HG03045 (cell line): Measurements from ENCODE around the gene ETNK2.

Experiments used
- ATAC-seq: cut with Tn5 transposase; IDR thresholded peaks from one replicate; pipeline ENCODE4 v1.9.1; 2021; ENCODE audit warnings: mild to moderate bottlenecking, moderate library complexity; ENCODE audit not compliant: unreplicated experiment

ETNK2 gene

GRCh38 chr1:204128464-204128963 lies 23.3 kb downstream of the ETNK2 start:
- no peak for ATAC-seq

DNA sequence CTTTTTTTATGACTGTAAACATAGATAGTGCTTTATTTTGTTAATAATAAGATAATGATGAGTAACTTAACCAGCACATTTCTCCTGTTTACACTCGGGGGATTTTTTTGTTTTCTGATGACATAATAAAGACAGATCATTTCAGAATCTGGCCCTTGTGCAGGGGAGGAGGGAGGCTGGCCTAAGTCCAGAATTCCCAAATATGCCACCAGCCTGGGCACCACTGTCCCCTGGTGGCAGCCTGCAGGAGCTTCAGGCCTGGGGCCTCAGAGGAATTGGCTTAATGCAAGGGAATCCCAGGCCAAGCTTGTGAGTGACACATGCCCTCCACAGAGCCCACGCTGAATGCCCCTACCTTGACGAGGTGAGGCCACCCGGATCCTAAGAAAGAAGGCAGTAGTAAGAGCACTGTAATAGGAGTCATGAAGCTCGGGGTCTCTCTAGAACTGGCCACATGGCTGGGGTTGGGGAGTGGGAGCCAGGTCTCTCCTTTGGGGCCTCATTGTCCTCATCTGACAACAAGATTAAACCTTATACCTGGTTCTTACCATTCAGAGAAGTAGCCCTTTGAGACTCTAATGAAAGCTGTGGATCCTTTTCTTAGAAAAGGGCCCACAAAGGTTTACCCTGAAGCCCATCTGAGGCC lies 24.1 kb downstream of the ETNK2 start:
- ATAC-seq, result no peak

- ATAC-seq, result no peak
These were observed 24.9 kb downstream of the ETNK2 start for GRCh38 chr1:204126956-204127355.

- no peak for ATAC-seq
These were observed 25.5 kb downstream of the ETNK2 start for GRCh38 chr1:204126386-204126785.

DNA sequence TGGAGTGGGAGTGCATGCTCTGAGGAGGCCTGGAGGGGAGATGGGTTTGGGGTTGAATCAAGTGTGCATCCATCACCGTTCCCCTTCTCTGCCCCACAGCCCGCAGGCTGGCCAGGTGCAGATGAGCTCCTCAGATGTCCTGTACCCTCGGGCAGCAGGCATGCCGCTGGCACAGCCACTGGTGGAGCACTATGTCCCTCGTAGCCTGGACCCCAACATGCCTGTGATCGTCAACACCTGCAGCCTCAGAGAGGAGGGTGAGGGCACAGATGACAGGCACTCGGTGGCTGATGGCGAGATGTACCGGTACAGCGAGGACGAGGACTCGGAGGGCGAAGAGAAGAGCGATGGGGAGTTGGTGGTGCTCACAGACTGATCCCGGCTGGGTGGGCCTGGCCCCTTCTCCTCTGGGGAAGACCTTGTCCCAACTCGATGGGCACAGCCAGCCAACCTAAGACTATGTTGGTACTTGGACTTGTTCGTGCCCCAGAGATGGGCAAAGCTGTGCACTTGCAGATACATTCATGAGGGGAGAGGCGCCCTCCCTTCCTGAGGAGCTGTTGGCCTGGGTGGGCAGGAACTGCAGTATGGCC lies 26.0 kb downstream of the ETNK2 start:
- ATAC-seq, result no peak

- no peak for ATAC-seq
These were observed 27.2 kb downstream of the ETNK2 start for GRCh38 chr1:204124639-204125038.

- ATAC-seq, result no peak
These were observed 28.5 kb downstream of the ETNK2 start for GRCh38 chr1:204123376-204123775.

DNA sequence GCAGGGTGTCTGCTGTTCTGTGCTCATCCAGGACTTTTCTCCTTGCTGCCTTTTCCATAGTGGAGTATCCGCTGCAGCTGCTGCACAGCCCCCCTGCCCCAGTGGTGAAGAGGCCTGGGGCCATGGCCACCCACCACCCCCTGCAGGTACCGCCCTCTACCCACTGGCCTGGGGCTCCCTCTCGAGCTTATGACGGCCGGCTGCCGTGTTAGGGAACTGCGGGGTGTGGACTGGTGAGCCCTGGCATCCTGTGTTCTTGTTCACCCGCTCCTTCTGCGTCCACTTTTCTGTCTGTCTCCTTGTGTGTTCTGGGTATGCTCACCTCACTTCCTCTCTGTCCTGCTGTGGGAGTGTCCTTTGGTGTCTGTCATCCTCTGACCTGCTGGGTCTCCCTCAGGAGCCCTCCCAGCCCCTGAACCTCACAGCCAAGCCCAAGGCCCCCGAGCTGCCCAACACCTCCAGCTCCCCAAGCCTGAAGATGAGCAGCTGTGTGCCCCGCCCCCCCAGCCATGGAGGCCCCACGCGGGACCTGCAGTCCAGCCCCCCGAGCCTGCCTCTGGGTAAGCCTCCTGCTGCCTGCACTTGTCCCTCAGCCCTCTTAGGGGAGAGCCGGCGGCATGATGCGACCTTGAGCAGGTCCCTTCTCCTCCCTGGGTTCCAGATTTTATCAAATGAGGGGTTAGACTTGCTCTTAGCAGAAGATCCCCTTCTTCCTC lies 29.8 kb downstream of the ETNK2 start:
- ATAC-seq, result no peak

DNA sequence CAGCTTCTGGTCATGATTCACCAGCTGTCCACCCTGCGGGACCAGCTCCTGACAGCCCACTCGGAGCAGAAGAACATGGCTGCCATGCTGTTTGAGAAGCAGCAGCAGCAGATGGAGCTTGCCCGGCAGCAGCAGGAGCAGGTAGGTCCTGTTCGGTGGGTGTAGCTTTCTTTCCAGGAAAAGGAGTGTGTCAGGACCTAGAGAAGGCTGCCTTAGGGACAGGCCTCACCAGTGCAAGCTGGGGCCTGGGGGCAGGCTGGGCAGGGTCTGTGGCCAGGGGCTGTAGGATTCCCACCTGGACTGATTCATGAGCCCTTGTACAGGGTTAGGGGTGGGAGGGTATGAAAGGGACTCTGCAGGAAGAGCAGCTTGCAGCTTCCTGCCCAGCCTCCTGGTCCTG lies 35.3 kb downstream of the ETNK2 start:
- no peak for ATAC-seq

- ATAC-seq, result no peak
These were observed 36.7 kb downstream of the ETNK2 start for GRCh38 chr1:204115116-204115515.

DNA sequence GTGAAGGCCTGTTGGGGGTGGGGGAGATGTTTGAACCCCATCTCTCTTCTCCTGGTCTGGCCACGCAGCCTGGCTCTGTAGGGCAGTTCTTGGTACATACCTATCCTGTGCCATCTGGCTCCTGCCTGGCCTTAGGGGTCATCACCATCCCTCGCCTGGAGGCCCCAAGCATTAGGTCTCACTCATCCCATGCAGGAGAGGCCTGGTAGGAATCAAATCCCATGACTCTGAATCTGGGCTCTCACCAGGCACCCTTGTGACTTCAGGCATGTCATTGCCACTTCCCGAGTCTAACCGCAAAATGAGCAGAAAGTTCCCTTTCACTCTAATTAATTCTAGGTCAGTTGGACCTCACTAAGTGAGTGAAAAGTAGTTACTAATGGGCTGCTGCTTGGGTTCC lies 37.2 kb downstream of the ETNK2 start:
- ATAC-seq, result no peak

DNA sequence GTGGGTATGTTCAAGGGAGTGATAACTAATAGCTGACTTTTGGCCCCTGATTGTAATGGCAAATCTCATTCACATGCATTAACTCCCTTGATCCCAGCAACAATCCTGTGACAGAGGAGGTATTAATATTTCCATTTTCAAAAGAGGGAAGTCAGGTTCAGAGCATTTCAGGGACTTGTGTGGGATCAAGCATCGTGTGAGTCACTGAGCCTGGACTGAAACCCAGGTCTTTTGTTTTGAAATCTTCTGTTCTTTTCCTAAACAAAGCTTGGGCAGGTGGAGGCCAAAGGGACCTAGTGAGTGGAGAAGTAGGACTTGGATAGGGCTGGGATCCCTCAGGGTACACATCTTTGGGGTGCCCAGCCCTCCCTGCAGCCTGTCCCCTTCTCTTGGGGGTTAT lies 37.9 kb downstream of the ETNK2 start:
- no peak for ATAC-seq

DNA sequence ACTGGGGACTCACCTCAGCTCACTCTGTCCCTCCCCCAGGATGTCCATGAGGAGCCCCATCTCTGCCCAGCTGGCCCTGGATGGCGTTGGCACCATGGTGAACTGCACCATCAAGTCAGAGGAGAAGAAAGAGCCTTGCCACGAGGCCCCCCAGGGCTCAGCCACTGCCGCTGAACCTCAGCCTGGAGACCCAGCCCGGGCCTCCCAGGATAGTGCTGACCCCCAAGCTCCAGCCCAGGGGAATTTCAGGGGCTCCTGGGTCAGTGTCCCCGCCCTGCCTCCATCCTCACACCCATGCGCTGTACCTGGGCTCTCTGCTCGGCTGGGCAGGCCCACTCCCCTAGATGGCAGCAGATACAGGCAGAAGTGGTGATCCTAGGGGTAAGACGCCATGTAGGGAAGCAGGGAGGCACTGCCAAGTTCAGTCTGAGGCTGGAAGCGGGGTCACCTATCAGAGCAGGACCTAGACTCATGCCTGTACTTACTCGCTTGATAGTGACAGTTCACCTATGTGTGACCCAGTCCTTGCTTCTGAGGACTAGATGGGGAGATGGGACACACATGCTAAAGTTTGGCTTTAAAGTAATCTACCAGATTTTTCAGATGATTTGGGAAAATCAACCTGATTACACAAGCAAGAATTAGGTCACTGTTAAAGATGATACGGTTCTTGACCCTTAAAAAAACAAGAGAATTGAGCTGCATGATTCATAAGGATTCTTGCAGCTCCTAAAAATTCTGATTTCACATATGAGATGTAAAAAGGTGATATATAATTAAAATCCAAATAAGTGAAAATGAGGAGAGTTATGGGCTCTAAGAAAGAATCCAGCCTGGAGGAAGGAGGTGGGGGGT lies 38.7 kb downstream of the ETNK2 start:
- no peak for ATAC-seq

- no peak for ATAC-seq
These were observed 40.8 kb downstream of the ETNK2 start for GRCh38 chr1:204110894-204111633.

DNA sequence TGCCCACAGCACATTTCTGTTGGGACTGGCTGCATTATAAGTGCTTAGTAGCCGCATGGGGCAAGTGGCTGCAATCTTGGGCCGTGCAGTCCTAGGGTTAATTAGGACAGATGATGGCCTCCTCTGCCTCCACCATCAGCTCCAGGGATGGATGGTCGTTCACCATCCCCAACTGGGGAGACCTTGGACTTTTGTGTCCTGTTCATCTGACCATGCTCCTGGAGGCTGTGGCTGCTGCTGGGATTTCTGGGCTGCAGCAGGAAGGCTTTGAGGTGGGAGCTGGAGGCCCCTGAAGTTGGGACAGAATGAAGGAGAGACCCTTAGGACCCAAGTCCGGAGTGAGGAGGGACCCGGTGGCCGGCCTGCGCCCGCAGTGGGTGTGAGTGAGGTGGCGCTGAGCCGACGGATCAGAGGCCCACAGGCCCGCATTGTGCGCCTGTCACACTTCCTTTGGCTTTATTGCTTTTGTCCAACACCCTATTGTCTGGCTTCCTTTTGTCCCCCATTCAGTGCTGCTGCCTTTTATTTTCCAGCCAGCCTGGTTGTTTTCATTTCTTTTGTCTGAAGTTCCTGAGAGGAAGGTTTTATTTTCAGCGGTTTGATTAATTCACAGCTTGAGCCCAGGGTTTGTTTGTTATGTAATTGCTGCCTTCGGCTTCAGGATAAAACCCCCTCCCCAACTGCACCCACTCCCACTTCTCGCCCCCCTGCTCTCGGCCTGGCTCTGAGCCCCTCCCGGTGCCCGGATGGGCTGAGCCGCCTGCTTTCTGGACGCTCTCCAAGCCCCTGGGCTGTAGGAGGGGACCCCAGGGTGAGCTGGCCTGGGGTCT lies 43.3 kb downstream of the ETNK2 start:
- no peak for ATAC-seq

DNA sequence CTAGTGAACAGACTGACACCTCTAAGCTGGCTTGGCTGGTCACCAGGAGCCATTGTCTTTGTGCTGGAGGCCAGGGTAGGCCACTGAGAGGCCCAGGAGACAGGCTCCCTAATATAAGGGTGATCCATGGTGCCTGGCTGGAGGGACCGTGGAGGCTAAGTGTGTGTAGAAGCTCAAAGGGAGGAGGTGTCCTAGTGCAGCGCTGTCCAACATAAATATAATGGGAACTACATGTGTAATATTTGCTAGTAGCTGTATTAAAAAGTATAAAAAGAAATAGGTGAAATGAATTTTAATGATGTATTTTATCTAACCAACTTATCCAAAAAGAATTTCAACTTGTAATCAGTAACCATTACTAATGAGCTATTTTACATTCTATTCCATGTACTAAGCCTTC lies 44.0 kb downstream of the ETNK2 start:
- ATAC-seq, result no peak

GRCh38 chr1:204106825-204107224 lies 45.0 kb downstream of the ETNK2 start:
- ATAC-seq, result no peak

GRCh38 chr1:204105131-204105515 lies 46.7 kb downstream of the ETNK2 start:
- ATAC-seq, result no peak

GRCh38 chr1:204104331-204105130 lies 47.3 kb downstream of the ETNK2 start:
- no peak for ATAC-seq
